Gastroesophageal sphincter (tissue), 3 donors: Measurements from ENCODE around the gene USP46.

Experiments used
- CTCF ChIP-seq, 4 experiments: fragments of 200-600 bp in 2 of 4; fragments of 450-650 bp in 2 of 4; sonication (generic) in 1 of 4; IDR thresholded peaks; one replicate each; pipeline ENCODE4 v1.5.1; 2017 to 2019; ENCODE audit warnings: antibody characterized with exemption in 4 of 4, mild to moderate bottlenecking in 2 of 4, moderate library complexity in 2 of 4
- EP300 ChIP-seq: sonication (generic); formaldehyde crosslinking; IDR thresholded peaks from one replicate; pipeline ENCODE4 v1.6.1; 2017; ENCODE audit warnings: antibody characterized with exemption, mild to moderate bottlenecking
- POLR2A ChIP-seq, 2 donors: fragments of 450-650 bp; IDR thresholded peaks; one replicate each; pipeline ENCODE4 v1.6.1; 2017; ENCODE audit warnings: antibody characterized with exemption in 2 of 2, mild to moderate bottlenecking in 2 of 2, moderate library complexity in 1 of 2

- TF ChIP-seq CTCF (IDR thresholded peaks at IDR 0.05) (no peak), EP300 (no peak), POLR2A (IDR thresholded peaks at IDR 0.05) (no peak)
Measured at GRCh38 chr4:52551487-52551886, 107.6 kb downstream of the USP46 start.
